Mononuclear cell (primary cell): ENCODE results near the gene TROAP. TPM values are rescaled to one million over a fixed set of nuclear protein-coding genes. Genes with fewer than 3 reads are reported as not detected.
A peak's percentile ranks its signal among the peaks of the same experiment; 100 is the strongest.
"Not testable (repeated sequence)": the region's sequence is repeated elsewhere in the genome, so short reads cannot be mapped to it uniquely, and the experiment has no call there.

Experiments
- H3K27me3 ChIP-seq: 2 replicates; pipeline ENCODE4 v1.6.0; 2011; ENCODE audit warnings: low read length, control low read depth; ENCODE audit not compliant: insufficient read depth
- H3K4me1 ChIP-seq: 2 replicates; pipeline ENCODE4 v1.5.1; 2011; ENCODE audit warnings: mild to moderate bottlenecking, low read length, control low read depth; ENCODE audit not compliant: insufficient read depth
- H3K4me3 ChIP-seq: 2 replicates; pipeline ENCODE4 v1.5.1; 2011; ENCODE audit warnings: mild to moderate bottlenecking, low read length, moderate library complexity
- H3K9me3 ChIP-seq: 2 replicates; pipeline ENCODE4 v1.5.1; 2011; ENCODE audit warnings: low read depth, mild to moderate bottlenecking, control low read depth, low read length
- total RNA-seq: library from RNA; depleted of rRNA; stranded (reverse); fragments of >200 nt; gene quantifications from one replicate; pipeline ENCODE4 v1.2.3, GENCODE V29; 2012

The TROAP gene
- 0.31 TPM for total RNA-seq

- Histone ChIP-seq H3K9me3 (no peaks in the 10 kb centered on the region), H3K4me1 (peaks cover 18% of the 10 kb centered on the region), H3K4me3 (peak within 1 kb of the TSS; percentile 78), H3K27me3 (no peaks in the 10 kb centered on the region)
These were observed at the start of gene TROAP for GRCh38 chr12:49322708-49323523. Gene TROAP (plus strand): TSS chr12:49323255. CDS start chr12:49323609, 354 bp downstream.

DNA sequence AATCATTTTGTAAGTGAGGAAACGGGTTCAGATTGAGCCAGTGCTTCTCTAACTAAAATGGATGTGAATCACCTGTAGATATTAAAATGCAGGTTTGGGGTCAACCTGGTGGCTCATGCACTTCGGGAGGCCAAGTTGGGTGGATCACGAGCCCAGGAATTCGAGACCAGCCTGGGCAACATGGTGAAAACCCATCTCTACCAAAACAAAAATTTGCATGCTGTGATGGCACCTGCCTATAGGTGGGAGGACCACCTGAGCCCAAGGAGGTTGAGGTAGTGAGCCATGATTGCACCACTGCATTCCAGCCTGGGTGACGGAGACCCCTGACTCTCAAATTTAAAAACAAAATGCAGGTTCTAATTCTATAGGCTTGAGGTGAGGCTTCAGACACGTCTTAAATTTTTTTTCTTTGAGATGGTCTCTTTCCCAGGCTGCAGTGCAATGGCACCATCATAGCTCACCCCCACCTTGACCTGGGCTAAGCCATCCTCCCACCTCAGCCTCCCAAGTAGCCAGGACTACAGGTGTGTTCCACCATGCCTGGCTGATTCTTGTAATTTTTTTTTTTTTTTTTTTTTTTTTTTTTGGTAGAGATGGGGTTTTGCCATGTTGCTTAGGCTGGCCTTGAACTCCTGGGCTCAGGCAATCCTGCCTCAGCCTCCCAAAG, 49.2 kb upstream of the TROAP start:
- H3K9me3 ChIP-seq: no peaks in the 10 kb centered on the region
- no peak overlapping the region for H3K4me3 ChIP-seq
- no peaks in the 10 kb centered on the region for H3K27me3 ChIP-seq
- no peaks in the 10 kb centered on the region for H3K4me1 ChIP-seq

DNA sequence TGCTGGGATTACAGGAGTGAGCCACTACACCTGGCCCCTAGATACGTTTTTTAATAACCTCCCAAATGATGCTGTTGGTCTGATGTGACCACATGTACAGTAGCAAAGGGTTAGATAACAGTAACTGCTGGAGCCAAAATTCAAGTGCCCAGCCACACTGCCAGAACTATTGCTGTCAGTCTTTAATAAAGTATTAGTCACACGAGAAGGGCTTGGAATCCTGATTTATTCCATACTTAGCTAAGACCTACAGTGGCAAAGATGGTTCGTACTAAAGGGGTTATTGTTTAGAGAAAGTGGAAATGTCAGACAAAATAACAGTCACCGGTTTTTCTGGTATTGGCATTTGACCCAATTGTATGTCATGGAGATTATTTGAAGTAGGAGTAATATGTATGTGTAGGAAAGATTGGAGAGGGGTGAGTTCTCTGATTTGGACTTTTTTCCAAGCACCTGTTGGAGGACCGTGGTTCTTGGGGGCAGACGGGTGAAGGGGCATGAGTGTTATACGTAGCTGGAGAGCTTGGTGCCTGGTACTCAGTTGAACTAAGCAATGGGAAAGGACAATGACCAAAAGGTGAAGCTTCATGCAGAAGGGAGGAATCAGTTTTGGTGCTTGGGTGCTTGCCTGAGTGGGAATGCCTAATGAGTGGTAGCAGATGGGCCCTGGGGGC, 48.5 kb upstream of the TROAP start:
- H3K4me1 ChIP-seq: peaks cover under 1% of the 10 kb centered on the region
- no peaks in the 10 kb centered on the region for H3K27me3 ChIP-seq
- H3K4me3 ChIP-seq: no peak overlapping the region
- H3K9me3 ChIP-seq: no peaks in the 10 kb centered on the region

DNA sequence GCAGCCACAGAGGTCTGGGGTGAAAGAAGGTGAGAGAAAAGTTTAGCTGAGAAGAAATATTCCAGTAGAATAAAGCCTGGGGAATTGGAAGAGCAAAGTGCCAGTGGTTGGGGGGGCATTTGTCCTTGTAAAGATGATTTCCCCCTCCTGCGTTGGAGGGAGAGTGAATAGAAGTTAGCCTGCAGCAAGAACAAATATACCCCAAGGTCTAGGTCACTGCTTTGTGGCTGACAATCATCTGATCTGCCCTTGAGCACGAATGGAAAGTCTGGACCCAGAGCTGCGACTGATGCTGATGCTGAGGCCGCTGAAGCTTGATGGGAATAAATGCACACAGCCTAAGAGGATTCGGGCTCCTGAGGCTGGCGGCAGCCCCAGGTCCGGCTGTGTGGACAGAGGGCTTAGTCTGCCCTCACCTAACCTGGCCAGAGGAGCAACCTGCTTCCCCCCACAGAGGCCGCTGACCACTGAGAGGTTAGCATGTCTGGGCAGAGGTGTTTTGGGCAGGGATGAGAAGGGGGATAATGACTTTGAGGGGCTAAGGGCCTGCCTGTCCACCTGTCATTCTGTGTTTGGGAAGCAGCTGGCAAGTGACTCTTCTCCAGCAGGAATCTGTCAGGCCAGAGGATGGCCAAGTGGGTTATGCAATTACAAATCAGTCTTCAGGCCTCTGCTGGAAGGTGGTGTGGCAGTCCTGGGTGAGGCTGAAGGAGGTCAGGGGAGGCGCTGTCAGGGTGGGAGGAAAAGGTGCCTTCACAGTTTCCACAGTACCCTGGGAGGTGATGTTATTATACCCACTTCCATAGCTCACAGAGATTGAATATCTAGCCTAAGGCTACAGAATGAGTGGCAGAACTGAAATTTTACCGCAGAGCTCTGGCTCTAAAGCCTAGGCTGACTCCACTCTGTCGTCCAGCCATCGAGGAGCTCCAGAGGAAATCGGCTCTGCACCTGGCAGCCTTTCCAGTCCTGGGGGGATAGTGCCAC, 46.5 kb upstream of the TROAP start:
- Histone ChIP-seq H3K4me3 (no peak overlapping the region), H3K4me1 (peaks cover 20% of the 10 kb centered on the region), H3K27me3 (no peaks in the 10 kb centered on the region), H3K9me3 (no peaks in the 10 kb centered on the region)

- Histone ChIP-seq H3K4me1 (peaks cover 21% of the 10 kb centered on the region), H3K9me3 (no peaks in the 10 kb centered on the region), H3K4me3 (no peak overlapping the region), H3K27me3 (no peaks in the 10 kb centered on the region)
These were observed 45.6 kb upstream of the TROAP start for GRCh38 chr12:49277466-49277865.

- no peak overlapping the region for H3K4me3 ChIP-seq
- H3K27me3 ChIP-seq: no peaks in the 10 kb centered on the region
- H3K4me1 ChIP-seq: peaks cover 21% of the 10 kb centered on the region
- no peaks in the 10 kb centered on the region for H3K9me3 ChIP-seq
These were observed 43.3 kb upstream of the TROAP start for GRCh38 chr12:49279706-49280159.

GRCh38 chr12:49280545-49280944, 42.5 kb upstream of the TROAP start:
- H3K9me3 ChIP-seq, H3K4me3 ChIP-seq, H3K27me3 ChIP-seq: not testable (repeated sequence)
- H3K4me1 ChIP-seq: peaks cover 21% of the 10 kb centered on the region

- Histone ChIP-seq H3K9me3 (no peaks in the 10 kb centered on the region), H3K4me1 (peaks cover 21% of the 10 kb centered on the region), H3K4me3 (no peak overlapping the region), H3K27me3 (peaks cover 6% of the 10 kb centered on the region)
These were observed 40.8 kb upstream of the TROAP start for GRCh38 chr12:49282302-49282701.

DNA sequence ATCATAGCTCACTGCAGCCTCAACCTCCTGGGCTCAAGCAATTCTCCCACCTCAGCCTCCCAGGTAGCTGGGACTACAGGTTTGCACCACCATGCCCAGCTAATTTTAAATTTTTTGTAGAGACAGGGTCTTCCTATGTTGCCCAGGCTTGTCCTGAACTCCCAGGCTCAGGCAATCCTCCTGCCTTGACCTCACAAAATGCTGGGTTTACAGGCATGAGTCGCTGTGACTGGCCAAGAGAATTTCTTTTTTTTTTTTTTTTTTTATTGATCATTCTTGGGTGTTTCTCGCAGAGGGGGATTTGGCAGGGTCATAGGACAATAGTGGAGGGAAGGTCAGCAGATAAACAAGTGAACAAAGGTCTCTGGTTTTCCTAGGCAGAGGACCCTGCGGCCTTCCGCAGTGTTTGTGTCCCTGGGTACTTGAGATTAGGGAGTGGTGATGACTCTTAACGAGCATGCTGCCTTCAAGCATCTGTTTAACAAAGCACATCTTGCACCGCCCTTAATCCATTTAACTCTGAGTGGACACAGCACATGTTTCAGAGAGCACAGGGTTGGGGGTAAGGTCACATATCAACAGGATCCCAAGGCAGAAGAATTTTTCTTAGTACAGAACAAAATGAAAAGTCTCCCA, 40.2 kb upstream of the TROAP start:
- not testable (repeated sequence) for H3K4me3 ChIP-seq, H3K9me3 ChIP-seq
- H3K27me3 ChIP-seq: peaks cover 11% of the 10 kb centered on the region
- H3K4me1 ChIP-seq: peaks cover 21% of the 10 kb centered on the region

DNA sequence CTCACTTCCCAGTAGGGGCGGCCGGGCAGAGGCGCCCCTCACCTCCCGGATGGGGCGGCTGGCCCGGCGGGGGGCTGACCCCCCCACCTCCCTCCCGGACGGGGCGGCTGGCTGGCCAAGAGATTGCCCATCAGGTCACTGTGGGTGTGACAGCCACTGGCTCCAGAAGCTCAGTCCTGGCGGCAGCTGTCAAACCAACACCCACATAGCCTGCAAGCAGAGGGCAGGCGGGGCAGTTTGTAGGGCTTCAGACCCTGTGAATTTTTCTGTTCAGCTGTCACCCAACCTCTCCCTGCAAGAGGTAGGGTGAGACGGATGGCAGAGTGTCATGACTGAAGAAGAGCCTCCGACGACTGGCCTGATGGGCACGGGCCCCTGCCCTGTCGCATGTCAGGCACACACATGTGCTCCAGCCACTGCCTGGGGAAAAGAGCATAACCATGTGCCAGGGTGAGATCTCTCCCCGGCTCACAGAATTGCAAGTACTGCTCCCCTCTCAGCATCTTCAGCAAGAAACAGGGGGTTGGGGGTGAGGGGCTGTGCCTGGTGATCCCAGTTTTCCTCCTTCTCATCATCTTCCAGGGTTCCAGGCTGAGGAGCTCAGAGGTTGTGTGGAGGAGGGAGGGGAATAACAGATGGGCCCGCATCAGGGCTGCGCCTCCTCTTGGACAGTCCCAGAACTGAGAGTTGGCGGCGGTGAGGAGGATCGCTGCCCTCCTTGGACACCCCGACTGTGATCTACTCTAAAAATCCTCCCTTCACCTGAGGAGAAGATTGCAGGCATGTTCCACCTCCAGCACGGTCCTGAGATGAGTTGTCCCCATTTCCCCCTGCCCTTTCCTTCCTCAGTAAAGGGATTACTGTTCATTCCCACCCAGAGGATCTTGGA, 39.3 kb upstream of the TROAP start:
- Histone ChIP-seq H3K9me3 (no peaks in the 10 kb centered on the region), H3K4me3 (no peak overlapping the region), H3K27me3 (peaks cover 20% of the 10 kb centered on the region), H3K4me1 (peaks cover 21% of the 10 kb centered on the region)

GRCh38 chr12:49284672-49285071, 38.4 kb upstream of the TROAP start:
- H3K4me1 ChIP-seq: peaks cover 19% of the 10 kb centered on the region
- peaks cover 24% of the 10 kb centered on the region for H3K27me3 ChIP-seq
- no peaks in the 10 kb centered on the region for H3K9me3 ChIP-seq
- H3K4me3 ChIP-seq: no peak overlapping the region

DNA sequence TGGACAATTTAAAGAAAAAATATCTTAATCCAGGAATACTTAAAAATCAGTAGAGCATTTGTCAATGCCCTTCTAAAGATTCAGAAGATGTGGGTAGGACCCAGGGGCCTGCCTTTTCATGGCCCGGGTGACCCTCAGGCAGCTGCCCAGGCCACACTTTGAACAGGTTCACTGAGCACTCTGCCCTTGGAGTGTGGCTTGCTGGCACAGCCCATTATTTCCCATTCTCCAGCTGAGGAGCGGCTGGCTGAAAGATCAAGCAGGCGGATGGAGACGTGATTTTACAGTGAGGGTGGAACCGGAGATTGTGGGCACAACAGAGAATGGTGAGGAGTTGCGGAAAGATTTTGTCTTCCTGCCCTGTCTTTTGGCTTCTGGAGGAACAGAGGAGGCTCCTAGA, 35.2 kb upstream of the TROAP start:
- Histone ChIP-seq H3K4me1 (no peaks in the 10 kb centered on the region), H3K4me3 (no peak overlapping the region), H3K9me3 (no peaks in the 10 kb centered on the region), H3K27me3 (peaks cover 24% of the 10 kb centered on the region)

GRCh38 chr12:49288412-49288853, 34.6 kb upstream of the TROAP start:
- no peak overlapping the region for H3K4me3 ChIP-seq
- no peaks in the 10 kb centered on the region for H3K4me1 ChIP-seq
- peaks cover 24% of the 10 kb centered on the region for H3K27me3 ChIP-seq
- H3K9me3 ChIP-seq: no peaks in the 10 kb centered on the region
